HL-60 (cell line): ENCODE measurements around the gene N4BP2L2.

Experiments used
- DNase-seq, 2 experiments: peaks; one replicate each; pipeline ENCODE4 v3.0.0-alpha.2; 2010 to 2020; ENCODE audit warnings: low read depth in 1 of 2, low spot score in 1 of 2
- H3K27ac ChIP-seq: fragments of 250-450 bp; sonication (Bioruptor Pico); replicated peaks from 2 replicates; pipeline ENCODE4 v1.5.1; 2020; ENCODE audit warnings: mild to moderate bottlenecking, moderate library complexity
- H3K27me3 ChIP-seq: fragments of 250-450 bp; sonication (Bioruptor Pico); 2 replicates; pipeline ENCODE4 v1.5.1; 2021; ENCODE audit warnings: mild to moderate bottlenecking, moderate library complexity; ENCODE audit not compliant: insufficient read depth, poor library complexity, severe bottlenecking
- H3K4me3 ChIP-seq: replicated peaks from 2 replicates; pipeline ENCODE4 v1.5.1; 2011; ENCODE audit warnings: mild to moderate bottlenecking, control low read depth, low read length; ENCODE audit not compliant: insufficient read depth
- GABPA ChIP-seq: IDR thresholded peaks from 2 replicates; pipeline ENCODE4 v1.6.1; 2012; ENCODE audit warnings: low read depth
- POLR2AphosphoS5 ChIP-seq: IDR thresholded peaks from 2 replicates; pipeline ENCODE4 v1.6.1; 2012; ENCODE audit warnings: low read depth
- REST ChIP-seq: IDR thresholded peaks from 2 replicates; pipeline ENCODE4 v1.6.1; 2012; ENCODE audit warnings: low read depth; ENCODE audit not compliant: insufficient replicate concordance
- SPI1 ChIP-seq: IDR thresholded peaks from 2 replicates; pipeline ENCODE4 v1.6.1; 2012; ENCODE audit warnings: low read depth, mild to moderate bottlenecking, borderline replicate concordance
- TF ChIP-seq, protein P1 (sequence below): IDR thresholded peaks from one replicate; pipeline ENCODE4 v1.5.1; 2011; ENCODE audit warnings: low read length, control low read depth, inconsistent platforms; ENCODE audit not compliant: insufficient read depth

The N4BP2L2 gene

GRCh38 chr13:32453981-32454380 is 84.6 kb downstream of the N4BP2L2 start:
- H3K4me3 ChIP-seq = no peak overlapping the region
- H3K27ac ChIP-seq = no peak overlapping the region
- no peak for TF ChIP-seq SPI1
- TF ChIP-seq, protein P1, sequence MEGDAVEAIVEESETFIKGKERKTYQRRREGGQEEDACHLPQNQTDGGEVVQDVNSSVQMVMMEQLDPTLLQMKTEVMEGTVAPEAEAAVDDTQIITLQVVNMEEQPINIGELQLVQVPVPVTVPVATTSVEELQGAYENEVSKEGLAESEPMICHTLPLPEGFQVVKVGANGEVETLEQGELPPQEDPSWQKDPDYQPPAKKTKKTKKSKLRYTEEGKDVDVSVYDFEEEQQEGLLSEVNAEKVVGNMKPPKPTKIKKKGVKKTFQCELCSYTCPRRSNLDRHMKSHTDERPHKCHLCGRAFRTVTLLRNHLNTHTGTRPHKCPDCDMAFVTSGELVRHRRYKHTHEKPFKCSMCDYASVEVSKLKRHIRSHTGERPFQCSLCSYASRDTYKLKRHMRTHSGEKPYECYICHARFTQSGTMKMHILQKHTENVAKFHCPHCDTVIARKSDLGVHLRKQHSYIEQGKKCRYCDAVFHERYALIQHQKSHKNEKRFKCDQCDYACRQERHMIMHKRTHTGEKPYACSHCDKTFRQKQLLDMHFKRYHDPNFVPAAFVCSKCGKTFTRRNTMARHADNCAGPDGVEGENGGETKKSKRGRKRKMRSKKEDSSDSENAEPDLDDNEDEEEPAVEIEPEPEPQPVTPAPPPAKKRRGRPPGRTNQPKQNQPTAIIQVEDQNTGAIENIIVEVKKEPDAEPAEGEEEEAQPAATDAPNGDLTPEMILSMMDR = no peak
- TF ChIP-seq GABPA = no peak
- TF ChIP-seq REST = no peak
- TF ChIP-seq POLR2AphosphoS5 = no peak
- DNase-seq = no peak
- no peaks in the 10 kb centered on the region for H3K27me3 ChIP-seq

- Histone ChIP-seq H3K27ac (no peak overlapping the region), H3K4me3 (no peak overlapping the region), H3K27me3 (no peaks in the 10 kb centered on the region)
- TF ChIP-seq SPI1 = no peak
- TF ChIP-seq, protein P1 = no peak
- no peak for TF ChIP-seq GABPA
- TF ChIP-seq REST = no peak
- no peak for TF ChIP-seq POLR2AphosphoS5
- no peak for DNase-seq
Measured at GRCh38 chr13:32448972-32449371, 89.6 kb downstream of the N4BP2L2 start.

GRCh38 chr13:32447894-32448623 is 90.5 kb downstream of the N4BP2L2 start:
- H3K4me3 ChIP-seq = no peak overlapping the region
- H3K27me3 ChIP-seq = no peaks in the 10 kb centered on the region
- no peak overlapping the region for H3K27ac ChIP-seq
- TF ChIP-seq, protein P1 = no peak
- no peak for TF ChIP-seq GABPA
- TF ChIP-seq REST = no peak
- TF ChIP-seq SPI1 = no peak
- TF ChIP-seq POLR2AphosphoS5 = no peak
- no peak for DNase-seq
